Activated CD4-positive, CD25-positive, alpha-beta regulatory T cell treated with anti-CD3 and anti-CD28 coated beads, Interleukin-2, amount 50 U/mL, for 72 hours (primary cell): ENCODE measurements around the gene CPNE7.
"Not testable (repeated sequence)": the region's sequence is repeated elsewhere in the genome, so short reads cannot be mapped to it uniquely, and the experiment has no call there.

Experiments used
- DNase-seq: peaks from one replicate; pipeline ENCODE4 v3.0.0; 2021

The CPNE7 gene

GRCh38 chr16:89569506-89570341, 5.8 kb upstream of the CPNE7 start:
- DNase-seq = no peak

GRCh38 chr16:89570342-89570923, 5.1 kb upstream of the CPNE7 start:
- DNase-seq = no peak

GRCh38 chr16:89570983-89571598, 4.5 kb upstream of the CPNE7 start:
- DNase-seq = not testable (repeated sequence)

GRCh38 chr16:89571636-89572035, 3.9 kb upstream of the CPNE7 start:
- no peak for DNase-seq

GRCh38 chr16:89572073-89572484, 3.5 kb upstream of the CPNE7 start:
- DNase-seq = no peak

- DNase-seq = no peak
Observed at GRCh38 chr16:89572485-89573205, 2.9 kb upstream of the CPNE7 start.

GRCh38 chr16:89573826-89574680, 1.5 kb upstream of the CPNE7 start:
- no peak for DNase-seq

- peak; percentile 59 for DNase-seq
Observed at GRCh38 chr16:89574681-89575246, 794 bp upstream of the CPNE7 start.

- no peak for DNase-seq
Observed at GRCh38 chr16:89576153-89577054, 846 bp downstream of the CPNE7 start.

GRCh38 chr16:89577055-89577759, 1.6 kb downstream of the CPNE7 start:
- no peak for DNase-seq

GRCh38 chr16:89579351-89579750, 3.8 kb downstream of the CPNE7 start:
- no peak for DNase-seq

- DNase-seq = no peak
Observed at GRCh38 chr16:89581045-89581695, 5.6 kb downstream of the CPNE7 start.

GRCh38 chr16:89581861-89582563, 6.5 kb downstream of the CPNE7 start:
- DNase-seq = no peak

GRCh38 chr16:89582614-89583196, 7.1 kb downstream of the CPNE7 start:
- no peak for DNase-seq

- no peak for DNase-seq
Observed at GRCh38 chr16:89583197-89583894, 7.8 kb downstream of the CPNE7 start.

GRCh38 chr16:89583895-89584644, 8.5 kb downstream of the CPNE7 start:
- DNase-seq = no peak
